ENCODE measurements around the gene FOXA1.

- TF ChIP-seq, protein P1, sequence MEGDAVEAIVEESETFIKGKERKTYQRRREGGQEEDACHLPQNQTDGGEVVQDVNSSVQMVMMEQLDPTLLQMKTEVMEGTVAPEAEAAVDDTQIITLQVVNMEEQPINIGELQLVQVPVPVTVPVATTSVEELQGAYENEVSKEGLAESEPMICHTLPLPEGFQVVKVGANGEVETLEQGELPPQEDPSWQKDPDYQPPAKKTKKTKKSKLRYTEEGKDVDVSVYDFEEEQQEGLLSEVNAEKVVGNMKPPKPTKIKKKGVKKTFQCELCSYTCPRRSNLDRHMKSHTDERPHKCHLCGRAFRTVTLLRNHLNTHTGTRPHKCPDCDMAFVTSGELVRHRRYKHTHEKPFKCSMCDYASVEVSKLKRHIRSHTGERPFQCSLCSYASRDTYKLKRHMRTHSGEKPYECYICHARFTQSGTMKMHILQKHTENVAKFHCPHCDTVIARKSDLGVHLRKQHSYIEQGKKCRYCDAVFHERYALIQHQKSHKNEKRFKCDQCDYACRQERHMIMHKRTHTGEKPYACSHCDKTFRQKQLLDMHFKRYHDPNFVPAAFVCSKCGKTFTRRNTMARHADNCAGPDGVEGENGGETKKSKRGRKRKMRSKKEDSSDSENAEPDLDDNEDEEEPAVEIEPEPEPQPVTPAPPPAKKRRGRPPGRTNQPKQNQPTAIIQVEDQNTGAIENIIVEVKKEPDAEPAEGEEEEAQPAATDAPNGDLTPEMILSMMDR (conservative IDR thresholded peaks at IDR 0.05; ENCODE audit: low read depth, low read length): no peak
- TF ChIP-seq POLR2A (IDR thresholded peaks at IDR 0.05; ENCODE audit: low read depth, low read length): no peak
- TF ChIP-seq CHD1 (IDR thresholded peaks at IDR 0.05; ENCODE audit: low read depth, low read length): no peak
- no peak for TF ChIP-seq CEBPB (IDR thresholded peaks at IDR 0.05; ENCODE audit: low read depth, low read length)
- no peak for TF ChIP-seq RCOR1 (IDR thresholded peaks at IDR 0.05; ENCODE audit: insufficient replicate concordance, low read length)
- TF ChIP-seq, protein P2, sequence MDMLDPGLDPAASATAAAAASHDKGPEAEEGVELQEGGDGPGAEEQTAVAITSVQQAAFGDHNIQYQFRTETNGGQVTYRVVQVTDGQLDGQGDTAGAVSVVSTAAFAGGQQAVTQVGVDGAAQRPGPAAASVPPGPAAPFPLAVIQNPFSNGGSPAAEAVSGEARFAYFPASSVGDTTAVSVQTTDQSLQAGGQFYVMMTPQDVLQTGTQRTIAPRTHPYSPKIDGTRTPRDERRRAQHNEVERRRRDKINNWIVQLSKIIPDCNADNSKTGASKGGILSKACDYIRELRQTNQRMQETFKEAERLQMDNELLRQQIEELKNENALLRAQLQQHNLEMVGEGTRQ (IDR thresholded peaks at IDR 0.05; ENCODE audit: low read depth, low read length): no peak
- no peak for TF ChIP-seq RAD21 (IDR thresholded peaks at IDR 0.05; ENCODE audit: low read length)
- no peak for TF ChIP-seq FOS (IDR thresholded peaks at IDR 0.05; ENCODE audit: low read depth, low read length)
- TF ChIP-seq MAZ (IDR thresholded peaks at IDR 0.05; ENCODE audit: borderline replicate concordance, low read depth, low read length): no peak
- no peak for TF ChIP-seq ELK1 (IDR thresholded peaks at IDR 0.05; ENCODE audit: borderline replicate concordance, low read depth, low read length)
- TF ChIP-seq MXI1 (IDR thresholded peaks at IDR 0.05; ENCODE audit: borderline replicate concordance, low read depth, low read length): no peak
- TF ChIP-seq RFX5 (IDR thresholded peaks at IDR 0.05; ENCODE audit: low read depth, low read length): no peak
- no peak for TF ChIP-seq MAFK (IDR thresholded peaks at IDR 0.05; ENCODE audit: low read depth, low read length)
Measured at GRCh38 chr14:37585101-37585511, 9.9 kb downstream of the FOXA1 start.
